Spinal cord (tissue), 10 donors: ENCODE data around the gene ATP13A4. TPM values are rescaled to one million over a fixed set of nuclear protein-coding genes. Genes with fewer than 3 reads are reported as not detected.

Source experiments
- DNase-seq, 6 donors: peaks; one replicate each; pipeline versions ENCODE4 v3.0.0 to v3.0.0-alpha.2; 2013 to 2015; ENCODE audit warnings: low spot score in 6 of 6, low read depth in 4 of 6
- H3K27ac ChIP-seq: one replicate; pipeline ENCODE4 v1.5.1; 2013; ENCODE audit warnings: low read depth, low read length, control low read depth
- H3K27me3 ChIP-seq: one replicate; pipeline ENCODE4 v1.6.1; 2013; ENCODE audit warnings: low read length; ENCODE audit not compliant: control insufficient read depth, insufficient read depth
- H3K36me3 ChIP-seq: one replicate; pipeline ENCODE4 v1.6.1; 2013; ENCODE audit warnings: low read length; ENCODE audit not compliant: control insufficient read depth, insufficient read depth
- H3K4me1 ChIP-seq: one replicate; pipeline ENCODE4 v1.6.1; 2013; ENCODE audit warnings: low read length; ENCODE audit not compliant: control insufficient read depth, insufficient read depth
- H3K4me3 ChIP-seq: one replicate; pipeline ENCODE4 v1.5.1; 2013; ENCODE audit warnings: low read depth, low read length, control low read depth
- H3K9me3 ChIP-seq: one replicate; pipeline ENCODE4 v1.6.1; 2013; ENCODE audit warnings: low read length; ENCODE audit not compliant: control insufficient read depth, insufficient read depth
- WGBS: methylation state at CpG from one replicate; pipeline ENCODE4 v1.1.5; 2013; ENCODE audit warnings: missing lambda C conversion rate; ENCODE audit not compliant: insufficient coverage; 5-methylcytosine and 5-hydroxymethylcytosine counted together
- polyA plus RNA-seq, 2 donors: library from polyadenylated mRNA; unstranded; fragments of 120-200 nt; gene quantifications; one replicate each; pipeline ENCODE4 v1.2.1, GENCODE V29; 2013; ENCODE audit not compliant: insufficient read length in 2 of 2
- total RNA-seq, 2 donors: library from RNA; depleted of rRNA in 1 of 2; stranded (reverse); fragments of 120-200 nt in 1 of 2; fragments of >200 nt in 1 of 2; gene quantifications; one replicate each; pipeline versions ENCODE4 v1.2.3 to v1.2.4, GENCODE V29; 2013 to 2014
- donor health status: healthy.

Gene ATP13A4
- total and polyA plus RNA-seq, 4 donors, result 26.4 to 53.4 (median 44.6) TPM

- Histone ChIP-seq H3K27ac (no peak overlapping the region), H3K27me3 (no peaks in the 10 kb centered on the region), H3K4me1 (peaks cover 9% of the 10 kb centered on the region), H3K9me3 (no peaks in the 10 kb centered on the region), H3K36me3 (no peaks in the 10 kb centered on the region), H3K4me3 (no peak overlapping the region)
- DNase-seq, result no peak
- no CpG with 5 or more reads among the region's 1 CpG for WGBS
Measured at GRCh38 chr3:193589616-193590015, 34.9 kb upstream of the ATP13A4 start.

DNA sequence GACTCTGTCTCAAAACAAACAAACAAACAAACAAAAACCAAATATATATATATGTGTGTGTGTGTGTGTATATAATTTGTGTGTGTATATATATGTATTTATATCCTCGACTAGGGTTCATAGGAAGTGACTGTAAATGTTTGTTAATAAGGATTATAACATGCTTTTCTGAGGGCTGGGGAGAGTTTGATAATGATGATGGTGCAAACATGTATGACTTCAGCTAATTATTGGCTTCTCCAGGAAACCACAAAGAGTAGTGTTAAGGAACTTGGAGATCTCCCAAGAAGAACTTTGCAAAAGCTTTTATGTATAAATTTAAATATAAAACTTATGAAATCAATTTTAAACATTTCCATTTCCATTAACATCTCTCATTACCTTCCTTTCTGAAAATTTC is 34.4 kb upstream of the ATP13A4 start:
- DNase-seq, result no peak
- no CpG with 5 or more reads among the region's 1 CpG for WGBS
- Histone ChIP-seq H3K9me3 (no peaks in the 10 kb centered on the region), H3K4me3 (no peak overlapping the region), H3K4me1 (peaks cover 4% of the 10 kb centered on the region), H3K27me3 (no peaks in the 10 kb centered on the region), H3K27ac (no peak overlapping the region), H3K36me3 (no peaks in the 10 kb centered on the region)

- Histone ChIP-seq H3K27ac (no peak overlapping the region), H3K4me1 (no peaks in the 10 kb centered on the region), H3K4me3 (no peak overlapping the region), H3K36me3 (no peaks in the 10 kb centered on the region), H3K27me3 (no peaks in the 10 kb centered on the region), H3K9me3 (no peaks in the 10 kb centered on the region)
- no peak for DNase-seq
Measured at GRCh38 chr3:193586526-193586925, 31.8 kb upstream of the ATP13A4 start.

- no peaks in the 10 kb centered on the region for H3K36me3 ChIP-seq
- WGBS, result 60% methylated on average over 1 of the region's 9 CpGs
Measured at GRCh38 chr3:193585530-193585929, 30.8 kb upstream of the ATP13A4 start.

DNA sequence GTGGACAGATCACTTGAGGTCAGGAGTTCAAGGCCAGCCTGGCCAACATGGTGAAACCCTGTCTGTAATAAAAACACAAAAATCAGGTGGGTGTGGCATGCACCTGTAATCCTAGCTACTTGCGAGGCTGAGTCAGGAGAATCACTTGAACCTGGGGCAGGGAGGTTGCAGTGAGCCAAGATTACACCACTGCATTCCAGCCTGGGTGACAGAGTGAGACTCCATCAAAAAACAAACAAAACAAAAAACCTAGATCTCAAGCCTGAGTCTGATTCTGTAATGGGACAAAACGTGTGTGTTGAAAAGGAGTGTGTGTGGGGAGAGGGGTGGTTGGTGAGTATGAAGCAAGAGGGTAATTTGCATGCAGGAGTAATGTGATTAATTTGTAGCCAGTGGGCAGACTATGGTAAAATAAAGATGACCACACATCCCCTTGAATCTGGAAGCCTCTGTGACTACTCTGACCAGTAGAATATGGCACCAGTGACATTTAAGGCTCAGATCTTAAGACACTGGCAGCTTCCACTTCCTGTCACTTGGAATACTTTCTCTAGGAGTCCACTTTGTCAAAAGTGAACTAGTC is 19.9 kb upstream of the ATP13A4 start:
- Histone ChIP-seq H3K4me1 (no peaks in the 10 kb centered on the region), H3K36me3 (no peaks in the 10 kb centered on the region), H3K27me3 (no peaks in the 10 kb centered on the region), H3K4me3 (no peak overlapping the region), H3K9me3 (no peaks in the 10 kb centered on the region), H3K27ac (no peak overlapping the region)
- 67% methylated on average over 1 of the region's 2 CpGs for WGBS
- DNase-seq, result no peak

More at GRCh38 chr3:193585530-193585929, 30.8 kb upstream of the ATP13A4 start:
- Histone ChIP-seq H3K9me3 (no peaks in the 10 kb centered on the region), H3K4me3 (no peak overlapping the region), H3K27me3 (no peaks in the 10 kb centered on the region), H3K4me1 (no peaks in the 10 kb centered on the region), H3K27ac (no peak overlapping the region)
- DNase-seq, result no peak

- H3K27ac ChIP-seq, result no peak overlapping the region
- H3K4me1 ChIP-seq, result no peaks in the 10 kb centered on the region
- no peaks in the 10 kb centered on the region for H3K27me3 ChIP-seq
- H3K36me3 ChIP-seq, result no peaks in the 10 kb centered on the region
- DNase-seq, result no peak
- H3K4me3 ChIP-seq, result no peak overlapping the region
- WGBS, result 80% methylated on average over 2 of the region's 4 CpGs
- H3K9me3 ChIP-seq, result no peaks in the 10 kb centered on the region
Measured at GRCh38 chr3:193573403-193574191, 18.9 kb upstream of the ATP13A4 start.

DNA sequence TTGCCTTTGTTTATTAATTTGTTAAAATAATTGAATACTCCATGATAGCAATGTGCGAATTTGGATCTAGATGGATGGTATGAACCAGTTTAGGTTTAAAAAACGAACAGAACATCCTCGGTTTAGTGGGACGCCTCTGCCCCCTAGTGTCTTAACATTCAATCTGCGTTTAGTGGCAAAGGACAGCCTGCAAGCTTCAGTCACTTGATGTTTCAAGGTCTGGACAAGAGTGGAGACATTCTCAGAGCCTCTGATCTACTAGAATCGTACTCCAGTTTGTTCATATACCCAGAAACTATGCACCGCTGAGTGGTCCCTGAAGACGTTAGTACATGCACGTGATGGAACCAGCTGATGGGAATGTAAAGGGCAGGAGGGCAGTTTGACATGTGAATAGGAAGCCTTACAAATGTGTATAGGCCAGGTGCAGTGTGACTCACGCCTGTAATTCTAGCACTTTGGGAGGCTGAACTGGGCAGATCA is 17.8 kb upstream of the ATP13A4 start:
- Histone ChIP-seq H3K9me3 (no peaks in the 10 kb centered on the region), H3K27me3 (no peaks in the 10 kb centered on the region), H3K36me3 (no peaks in the 10 kb centered on the region), H3K4me3 (no peak overlapping the region), H3K4me1 (no peaks in the 10 kb centered on the region), H3K27ac (no peak overlapping the region)
- 15% methylated on average over 7 of the region's 10 CpGs for WGBS
- peak in 3 of 6 donors; percentile 68 to 95 (median 90) for DNase-seq

DNA sequence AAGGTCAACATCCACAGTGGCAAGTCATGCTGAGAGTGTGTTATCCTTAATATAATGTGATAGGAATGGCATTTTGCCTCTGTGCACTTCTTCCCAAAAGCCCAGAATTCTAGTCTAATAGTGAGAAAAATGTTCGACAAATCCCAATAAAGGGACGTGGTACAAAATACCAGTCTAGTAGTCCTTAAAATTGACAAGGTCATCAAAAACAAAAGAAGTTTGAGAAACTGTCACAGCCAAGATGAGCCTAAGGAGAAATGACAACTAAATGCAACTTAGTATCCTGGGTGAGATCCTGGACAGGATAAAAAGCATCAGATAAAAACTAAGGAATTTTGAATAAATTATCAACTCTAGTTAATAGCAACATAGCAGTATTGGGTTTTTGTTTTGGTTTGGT is 14.4 kb upstream of the ATP13A4 start:
- Histone ChIP-seq H3K27ac (no peak overlapping the region), H3K4me3 (no peak overlapping the region)
- WGBS, result no CpG with 5 or more reads among the region's 2 CpGs

GRCh38 chr3:193564012-193564411 is 9.3 kb upstream of the ATP13A4 start:
- no peak overlapping the region for H3K4me3 ChIP-seq
- no peaks in the 10 kb centered on the region for H3K36me3 ChIP-seq
- no peak overlapping the region for H3K27ac ChIP-seq
- H3K27me3 ChIP-seq, result no peaks in the 10 kb centered on the region
- peaks cover 13% of the 10 kb centered on the region for H3K4me1 ChIP-seq
- peak in 1 of 6 donors; percentile 55 for DNase-seq
- no peaks in the 10 kb centered on the region for H3K9me3 ChIP-seq
- WGBS, result 50% methylated on average over 1 of the region's 1 CpG

More for the DNA sequence above, 14.4 kb upstream of the ATP13A4 start:
- H3K36me3 ChIP-seq, result no peaks in the 10 kb centered on the region
- no peaks in the 10 kb centered on the region for H3K9me3 ChIP-seq
- no peaks in the 10 kb centered on the region for H3K27me3 ChIP-seq
- DNase-seq, result no peak
- H3K4me1 ChIP-seq, result no peaks in the 10 kb centered on the region

DNA sequence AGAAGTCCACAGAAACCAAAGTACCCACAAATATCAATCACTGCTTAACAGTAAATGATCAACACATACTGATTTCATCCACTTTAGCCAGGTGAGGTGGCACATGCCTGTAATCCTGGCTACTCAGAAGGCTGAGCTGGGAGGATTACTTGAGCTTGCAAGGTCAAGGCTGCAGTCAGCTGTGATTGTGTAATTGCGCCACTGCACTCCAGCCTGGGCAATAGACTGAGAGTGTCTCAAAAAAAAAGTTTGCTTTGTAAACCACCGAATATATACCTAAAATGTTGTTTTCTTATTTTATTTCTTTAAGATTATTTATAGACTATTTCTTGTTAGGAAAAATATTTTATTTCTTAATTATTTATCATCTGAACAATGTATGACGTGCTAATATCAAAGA is 8.7 kb upstream of the ATP13A4 start:
- no peak overlapping the region for H3K4me3 ChIP-seq
- H3K36me3 ChIP-seq, result no peaks in the 10 kb centered on the region
- no peak for DNase-seq
- no peaks in the 10 kb centered on the region for H3K9me3 ChIP-seq
- no CpG with 5 or more reads among the region's 3 CpGs for WGBS
- no peaks in the 10 kb centered on the region for H3K27me3 ChIP-seq
- H3K27ac ChIP-seq, result no peak overlapping the region
- peaks cover 13% of the 10 kb centered on the region for H3K4me1 ChIP-seq
